ENCODE data around the gene GBP3.

- TF ChIP-seq CTCF (IDR thresholded peaks at IDR 0.05 in 2 of 3, conservative IDR thresholded peaks at IDR 0.05 in 1 of 3; ENCODE audit: insufficient read depth in 2 of 3, low read depth in 1 of 3, low read length in 3 of 3) (no peak), LARP7 (IDR thresholded peaks at IDR 0.05) (no peak), PURB (CRISPR knock-in tag; IDR thresholded peaks at IDR 0.05; ENCODE audit: low read depth) (no peak), MEIS2 (IDR thresholded peaks at IDR 0.05; ENCODE audit: partially characterized antibody) (no peak), POLR2AphosphoS5 (IDR thresholded peaks at IDR 0.05; ENCODE audit: control insufficient read depth, insufficient read depth, low read depth, low read length) (no peak), NFATC3 (IDR thresholded peaks at IDR 0.05) (no peak), TARDBP (IDR thresholded peaks at IDR 0.05) (no peak), CEBPB (tag; IDR thresholded peaks at IDR 0.05) (no peak), MNT (conservative IDR thresholded peaks at IDR 0.05) (no peak), SIN3B (IDR thresholded peaks at IDR 0.05; ENCODE audit: low read depth) (no peak)
Observed at GRCh38 chr1:88982055-88982454, 40.6 kb downstream of the GBP3 start.
